ENCODE results near the gene RASAL1. TPM values are rescaled to one million over a fixed set of nuclear protein-coding genes. Genes with fewer than 3 reads are reported as not detected.

Gene RASAL1
- total RNA-seq, 1 donor, result not detected

- TF ChIP-seq, protein P1, sequence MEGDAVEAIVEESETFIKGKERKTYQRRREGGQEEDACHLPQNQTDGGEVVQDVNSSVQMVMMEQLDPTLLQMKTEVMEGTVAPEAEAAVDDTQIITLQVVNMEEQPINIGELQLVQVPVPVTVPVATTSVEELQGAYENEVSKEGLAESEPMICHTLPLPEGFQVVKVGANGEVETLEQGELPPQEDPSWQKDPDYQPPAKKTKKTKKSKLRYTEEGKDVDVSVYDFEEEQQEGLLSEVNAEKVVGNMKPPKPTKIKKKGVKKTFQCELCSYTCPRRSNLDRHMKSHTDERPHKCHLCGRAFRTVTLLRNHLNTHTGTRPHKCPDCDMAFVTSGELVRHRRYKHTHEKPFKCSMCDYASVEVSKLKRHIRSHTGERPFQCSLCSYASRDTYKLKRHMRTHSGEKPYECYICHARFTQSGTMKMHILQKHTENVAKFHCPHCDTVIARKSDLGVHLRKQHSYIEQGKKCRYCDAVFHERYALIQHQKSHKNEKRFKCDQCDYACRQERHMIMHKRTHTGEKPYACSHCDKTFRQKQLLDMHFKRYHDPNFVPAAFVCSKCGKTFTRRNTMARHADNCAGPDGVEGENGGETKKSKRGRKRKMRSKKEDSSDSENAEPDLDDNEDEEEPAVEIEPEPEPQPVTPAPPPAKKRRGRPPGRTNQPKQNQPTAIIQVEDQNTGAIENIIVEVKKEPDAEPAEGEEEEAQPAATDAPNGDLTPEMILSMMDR (IDR thresholded peaks at IDR 0.05; ENCODE audit: extremely low read depth, low read depth, low read length), result no peak
- no peak overlapping the region for H3K4me2 ChIP-seq (ENCODE audit: insufficient read depth, low read length)
- no peaks in the 10 kb centered on the region for H3K9me3 ChIP-seq (ENCODE audit: low read depth, low read length)
- H3K36me3 ChIP-seq (ENCODE audit: insufficient read depth, low read length), result no peaks in the 10 kb centered on the region
- no peaks in the 10 kb centered on the region for H3K27me3 ChIP-seq (ENCODE audit: insufficient read depth, low read length)
- no peaks in the 10 kb centered on the region for H3K79me2 ChIP-seq (ENCODE audit: insufficient read depth, low read length)
- peak; percentile 80 for DNase-seq (ENCODE audit: insufficient read length, low spot score, missing footprints)
- no peaks in the 10 kb centered on the region for H3K4me1 ChIP-seq (ENCODE audit: insufficient read depth, low read length)
- no peaks in the 10 kb centered on the region for H4K20me1 ChIP-seq (ENCODE audit: insufficient read depth, low read length)
- H3K4me3 ChIP-seq (ENCODE audit: insufficient read depth, low read length), result no peak overlapping the region
- H3K27ac ChIP-seq (ENCODE audit: low read depth, low read length), result no peak overlapping the region
- H2AFZ ChIP-seq (ENCODE audit: low read length), result no peak overlapping the region
Measured at GRCh38 chr12:113067987-113068935, 67.3 kb downstream of the RASAL1 start.

- H3K4me1 ChIP-seq (ENCODE audit: insufficient read depth, low read length), result no peaks in the 10 kb centered on the region
- H3K4me3 ChIP-seq (ENCODE audit: insufficient read depth, low read length), result no peak overlapping the region
- no peaks in the 10 kb centered on the region for H4K20me1 ChIP-seq (ENCODE audit: insufficient read depth, low read length)
- no peak overlapping the region for H3K27ac ChIP-seq (ENCODE audit: low read depth, low read length)
- no peaks in the 10 kb centered on the region for H3K79me2 ChIP-seq (ENCODE audit: insufficient read depth, low read length)
- TF ChIP-seq, protein P1 (IDR thresholded peaks at IDR 0.05; ENCODE audit: extremely low read depth, low read depth, low read length), result no peak
- H3K4me2 ChIP-seq (ENCODE audit: insufficient read depth, low read length), result no peak overlapping the region
- H3K9me3 ChIP-seq (ENCODE audit: low read depth, low read length), result no peaks in the 10 kb centered on the region
- no peak overlapping the region for H2AFZ ChIP-seq (ENCODE audit: low read length)
- H3K36me3 ChIP-seq (ENCODE audit: insufficient read depth, low read length), result no peaks in the 10 kb centered on the region
- peak; percentile 39 for DNase-seq (ENCODE audit: insufficient read length, low spot score, missing footprints)
- no peaks in the 10 kb centered on the region for H3K27me3 ChIP-seq (ENCODE audit: insufficient read depth, low read length)
Measured at GRCh38 chr12:113066813-113067400, 68.7 kb downstream of the RASAL1 start.

DNA sequence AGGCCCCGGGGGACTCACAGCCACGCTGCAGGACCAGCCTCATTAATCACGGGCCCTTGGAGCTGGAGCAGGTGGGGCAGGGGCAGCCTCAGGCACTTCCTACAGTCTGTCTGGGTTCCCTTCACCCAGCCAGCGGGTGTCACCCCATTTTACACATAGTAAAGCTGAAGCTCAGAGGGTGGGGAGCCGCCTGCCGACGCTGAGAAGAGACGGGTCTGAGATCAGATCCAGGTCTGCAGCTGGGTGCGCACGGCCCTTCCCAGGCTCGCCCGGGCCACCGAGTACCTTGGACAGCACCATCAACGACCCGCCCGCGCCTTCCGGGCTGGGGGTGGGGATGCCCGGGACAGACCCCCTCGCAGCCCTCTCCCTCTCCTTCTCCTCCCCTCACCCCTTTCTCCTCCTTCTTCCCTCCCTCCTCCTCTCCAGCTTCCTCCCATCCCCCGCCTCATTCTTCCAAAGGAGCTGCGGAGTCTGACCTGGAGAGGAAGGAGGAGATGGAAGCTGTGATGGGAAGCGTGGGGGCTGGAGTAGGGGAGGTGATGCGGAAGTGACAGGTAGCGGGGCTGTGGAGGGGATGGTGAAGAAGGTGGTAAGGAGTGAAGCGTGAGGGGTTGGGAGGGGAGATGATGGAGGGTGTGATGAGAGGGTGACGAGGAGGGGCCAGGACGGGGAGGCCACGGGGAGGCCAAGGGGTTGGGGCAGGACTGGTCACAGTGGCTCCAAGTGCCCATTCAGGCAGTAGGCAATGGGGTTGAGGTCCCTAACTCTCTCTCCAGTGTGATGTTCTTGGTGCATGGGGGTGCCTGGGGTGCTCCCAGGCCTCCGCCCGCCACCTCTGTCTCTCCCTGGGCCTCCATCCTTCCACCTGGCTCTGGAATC is 70.2 kb downstream of the RASAL1 start:
- no peaks in the 10 kb centered on the region for H3K4me1 ChIP-seq (ENCODE audit: insufficient read depth, low read length)
- no peaks in the 10 kb centered on the region for H4K20me1 ChIP-seq (ENCODE audit: insufficient read depth, low read length)
- H3K4me3 ChIP-seq (ENCODE audit: insufficient read depth, low read length), result no peak overlapping the region
- no peak overlapping the region for H3K27ac ChIP-seq (ENCODE audit: low read depth, low read length)
- no peaks in the 10 kb centered on the region for H3K27me3 ChIP-seq (ENCODE audit: insufficient read depth, low read length)
- H3K9me3 ChIP-seq (ENCODE audit: low read depth, low read length), result no peaks in the 10 kb centered on the region
- H2AFZ ChIP-seq (ENCODE audit: low read length), result no peak overlapping the region
- H3K79me2 ChIP-seq (ENCODE audit: insufficient read depth, low read length), result no peaks in the 10 kb centered on the region
- DNase-seq (ENCODE audit: insufficient read length, low spot score, missing footprints), result peak; percentile 92
- H3K36me3 ChIP-seq (ENCODE audit: insufficient read depth, low read length), result no peaks in the 10 kb centered on the region
- TF ChIP-seq, protein P1 (IDR thresholded peaks at IDR 0.05; ENCODE audit: extremely low read depth, low read depth, low read length), result no peak
- H3K4me2 ChIP-seq (ENCODE audit: insufficient read depth, low read length), result no peak overlapping the region

All from osteoblast (primary cell).